GM12891 (cell line): ENCODE measurements around the gene WNK1.

Experiments
- POLR2A ChIP-seq: IDR thresholded peaks from 2 replicates; pipeline ENCODE4 v1.6.1; 2011; ENCODE audit warnings: low read depth, low read length, control low read depth
- POLR2AphosphoS5 ChIP-seq: IDR thresholded peaks from 2 replicates; pipeline ENCODE4 v1.6.1; 2011; ENCODE audit warnings: low read depth, low read length, control low read depth

- TF ChIP-seq POLR2AphosphoS5 (no peak), POLR2A (no peak)
These were observed 42.8 kb upstream of the WNK1 start for GRCh38 chr12:709455-710020.
